HEK293 (cell line): ENCODE data around the gene ARMH4.

Experiments used
- CTCF ChIA-PET: fragments of 350-600 bp; formaldehyde crosslinking; extraction: SDS; loops from one replicate; lab custom pipeline; 2021; ENCODE audit warnings: antibody characterized with exemption; lab: Yijun Ruan, JAX
- POLR2A ChIA-PET: fragments of 300-600 bp; formaldehyde crosslinking; extraction: SDS; loops from one replicate; lab custom pipeline; 2020; ENCODE audit warnings: antibody characterized with exemption, inconsistent platforms; lab: Yijun Ruan, JAX
- H3K27ac ChIP-seq: fragments of 200-500 bp; sonication (Bioruptor generic); 2 replicates; pipeline ENCODE4 v1.5.1; 2014; ENCODE audit warnings: low read depth, low read length, control low read depth, inconsistent platforms; ENCODE audit errors: extremely low read depth
- H3K36me3 ChIP-seq, 2 experiments: fragments of 200-500 bp in 1 of 2; sonication (Bioruptor generic) in 1 of 2; 1 replicate in 1 of 2; 2 replicates in 1 of 2; pipeline ENCODE4 v1.5.1; 2014 to 2017; ENCODE audit warnings: inconsistent platforms in 2 of 2, low read length in 2 of 2; ENCODE audit not compliant: control insufficient read depth in 2 of 2, insufficient read depth in 1 of 2
- H3K4me1 ChIP-seq: fragments of 200-500 bp; sonication (Bioruptor generic); 2 replicates; pipeline ENCODE4 v1.5.1; 2014; ENCODE audit warnings: mild to moderate bottlenecking, low read length, inconsistent platforms; ENCODE audit not compliant: control insufficient read depth, insufficient read depth
- H3K4me3 ChIP-seq: 2 replicates; pipeline ENCODE4 v1.5.1; 2011; ENCODE audit warnings: low read depth, mild to moderate bottlenecking, control low read depth, low read length, moderate library complexity
- H3K9me3 ChIP-seq: fragments of 200-500 bp; sonication (Bioruptor generic); 2 replicates; pipeline ENCODE4 v1.5.1; 2014; ENCODE audit warnings: low read depth, low read length, inconsistent platforms; ENCODE audit not compliant: control insufficient read depth, insufficient read depth
- PRDM1 ChIP-seq: fragments of 450-650 bp; formaldehyde crosslinking; IDR thresholded peaks from 2 replicates; pipeline ENCODE4; 2016; ENCODE audit warnings: missing biosample characterization, missing genetic modification characterization
- SCRT2 ChIP-seq: fragments of 450-650 bp; formaldehyde crosslinking; IDR thresholded peaks from 2 replicates; pipeline ENCODE4 v1.5.1; 2016; ENCODE audit warnings: missing biosample characterization, missing genetic modification characterization
- SP2 ChIP-seq: fragments of 450-650 bp; formaldehyde crosslinking; IDR thresholded peaks from 2 replicates; pipeline ENCODE4 v1.5.1; 2016; ENCODE audit warnings: missing biosample characterization, missing genetic modification characterization
- SP3 ChIP-seq: fragments of 450-650 bp; formaldehyde crosslinking; IDR thresholded peaks from 2 replicates; pipeline ENCODE4 v1.5.1; 2016; ENCODE audit warnings: missing biosample characterization, missing genetic modification characterization
- SP7 ChIP-seq: fragments of 450-650 bp; formaldehyde crosslinking; IDR thresholded peaks from 2 replicates; pipeline ENCODE4 v1.5.1; 2016; ENCODE audit warnings: missing biosample characterization, missing genetic modification characterization
- ZBTB17 ChIP-seq: fragments of 450-650 bp; formaldehyde crosslinking; IDR thresholded peaks from 2 replicates; pipeline ENCODE4 v1.5.1; 2016; ENCODE audit warnings: missing biosample characterization, missing genetic modification characterization
- ZBTB8A ChIP-seq: fragments of 450-650 bp; formaldehyde crosslinking; IDR thresholded peaks from 2 replicates; pipeline ENCODE4 v1.5.1; 2016; ENCODE audit warnings: missing biosample characterization, missing genetic modification characterization
- ZEB2 ChIP-seq: fragments of 450-650 bp; formaldehyde crosslinking; IDR thresholded peaks from 2 replicates; pipeline ENCODE4 v1.5.1; 2016; ENCODE audit warnings: missing biosample characterization, missing genetic modification characterization
- ZNF174 ChIP-seq: fragments of 450-650 bp; formaldehyde crosslinking; IDR thresholded peaks from 2 replicates; pipeline ENCODE4 v1.5.0; 2017; ENCODE audit warnings: missing biosample characterization, mild to moderate bottlenecking, missing genetic modification characterization
- ZNF2 ChIP-seq: fragments of 450-650 bp; formaldehyde crosslinking; IDR thresholded peaks from 2 replicates; pipeline ENCODE4 v1.5.1; 2016; ENCODE audit warnings: missing biosample characterization, missing genetic modification characterization
- ZNF335 ChIP-seq: fragments of 450-650 bp; formaldehyde crosslinking; conservative IDR thresholded peaks from 2 replicates; pipeline ENCODE4 v1.5.1; 2016; ENCODE audit warnings: missing biosample characterization, missing genetic modification characterization
- ZNF366 ChIP-seq: fragments of 450-650 bp; formaldehyde crosslinking; conservative IDR thresholded peaks from 2 replicates; pipeline ENCODE4 v1.5.1; 2016; ENCODE audit warnings: missing biosample characterization, missing genetic modification characterization
- ZNF404 ChIP-seq: fragments of 450-650 bp; formaldehyde crosslinking; IDR thresholded peaks from 2 replicates; pipeline ENCODE4 v1.5.1; 2017; ENCODE audit warnings: missing biosample characterization, missing genetic modification characterization
- ZNF529 ChIP-seq: fragments of 450-650 bp; formaldehyde crosslinking; IDR thresholded peaks from 2 replicates; pipeline ENCODE4 v1.5.1; 2017; ENCODE audit warnings: missing genetic modification characterization, missing biosample characterization; ENCODE audit not compliant: insufficient replicate concordance
- ZNF837 ChIP-seq: fragments of 450-650 bp; formaldehyde crosslinking; IDR thresholded peaks from 2 replicates; pipeline ENCODE4 v1.5.1; 2016; ENCODE audit warnings: missing biosample characterization, missing genetic modification characterization
- ZNF843 ChIP-seq: fragments of 450-650 bp; formaldehyde crosslinking; IDR thresholded peaks from 2 replicates; pipeline ENCODE4 v1.5.1; 2016; ENCODE audit warnings: missing biosample characterization, missing genetic modification characterization
- ZXDB ChIP-seq: fragments of 450-650 bp; formaldehyde crosslinking; IDR thresholded peaks from 2 replicates; pipeline ENCODE4 v1.5.1; 2016; ENCODE audit warnings: missing biosample characterization, missing genetic modification characterization
- TF ChIP-seq, protein P1 (sequence below): fragments of 450-650 bp; formaldehyde crosslinking; IDR thresholded peaks from 2 replicates; pipeline ENCODE4 v1.5.1; 2016; ENCODE audit warnings: missing biosample characterization, missing genetic modification characterization
- TF ChIP-seq, protein P2 (sequence below): fragments of 450-650 bp; formaldehyde crosslinking; IDR thresholded peaks from 2 replicates; pipeline ENCODE4 v1.5.1; 2017; ENCODE audit warnings: missing biosample characterization, missing genetic modification characterization
- TF ChIP-seq, protein P3 (sequence below): fragments of 450-650 bp; formaldehyde crosslinking; IDR thresholded peaks from 2 replicates; pipeline ENCODE4 v1.5.1; 2016; ENCODE audit warnings: missing biosample characterization, missing genetic modification characterization
- TF ChIP-seq, protein P4 (sequence below): fragments of 450-650 bp; formaldehyde crosslinking; IDR thresholded peaks from 2 replicates; pipeline ENCODE4 v1.5.1; 2016; ENCODE audit warnings: missing biosample characterization, missing genetic modification characterization
- TF ChIP-seq, protein P5 (sequence below): fragments of 450-650 bp; formaldehyde crosslinking; IDR thresholded peaks from 2 replicates; pipeline ENCODE4 v1.5.1; 2016; ENCODE audit warnings: missing biosample characterization, missing genetic modification characterization, low read depth
- TF ChIP-seq, protein P6 (sequence below): fragments of 450-650 bp; formaldehyde crosslinking; IDR thresholded peaks from 2 replicates; pipeline ENCODE4 v1.5.1; 2016; ENCODE audit warnings: missing biosample characterization, missing genetic modification characterization

The ARMH4 gene

DNA sequence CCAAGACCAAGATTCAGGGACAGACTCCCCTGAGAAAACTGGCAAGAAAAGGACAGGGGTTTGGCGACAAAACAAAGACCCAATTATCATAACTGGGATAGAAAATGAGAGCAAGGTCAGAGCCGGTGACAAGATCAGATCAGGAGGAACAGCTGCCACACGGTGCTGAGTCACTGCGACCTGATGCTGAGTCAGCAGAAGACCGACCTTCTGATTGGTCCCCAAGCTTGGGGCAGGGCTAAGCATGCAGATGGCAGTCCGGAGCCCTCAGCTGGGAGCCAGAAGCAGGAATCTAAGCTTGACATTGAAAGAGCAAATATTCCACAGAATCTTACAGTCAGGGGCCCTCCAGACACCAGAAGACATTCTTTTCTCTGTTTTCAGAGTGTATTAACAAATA, 19.1 kb upstream of the ARMH4 start:
- CTCF ChIA-PET: interaction anchor here (0.6 kb wide), 1 partner anchor 287 kb away, joined by 4 read pairs; no protein-coding TSS in a partner anchor
- TF ChIP-seq PRDM1 (tag by site-specific recombination) (peak; percentile 71), ZBTB17 (tag by site-specific recombination) (peak; percentile 95), SCRT2 (tag by site-specific recombination) (no peak), ZNF335 (tag by site-specific recombination) (peak; percentile 14), SP2 (tag by site-specific recombination) (peak; percentile 40), SP7 (tag by site-specific recombination) (peak; percentile 42; the same call in 1 of the 2 replicates), SP3 (tag by site-specific recombination) (peak; percentile 38; the same call in 1 of the 2 replicates), ZNF529 (tag by site-specific recombination) (no peak), ZXDB (0 out of 2 replicates have a peak, but pooled peaks have one; percentile 22), ZNF366 (no peak), ZBTB8A (tag by site-specific recombination) (0 out of 2 replicates have a peak, but pooled peaks have one; percentile 39), ZNF2 (tag by site-specific recombination) (no peak), ZNF843 (tag by site-specific recombination) (no peak), ZNF837 (no peak), ZEB2 (tag by site-specific recombination) (0 out of 2 replicates have a peak, but pooled peaks have one; percentile 23), ZNF404 (tag by site-specific recombination) (no peak), ZNF174 (no peak)
- TF ChIP-seq, protein P1, sequence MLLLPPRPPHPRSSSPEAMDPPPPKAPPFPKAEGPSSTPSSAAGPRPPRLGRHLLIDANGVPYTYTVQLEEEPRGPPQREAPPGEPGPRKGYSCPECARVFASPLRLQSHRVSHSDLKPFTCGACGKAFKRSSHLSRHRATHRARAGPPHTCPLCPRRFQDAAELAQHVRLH (tag by site-specific recombination): no peak
- TF ChIP-seq, protein P2, sequence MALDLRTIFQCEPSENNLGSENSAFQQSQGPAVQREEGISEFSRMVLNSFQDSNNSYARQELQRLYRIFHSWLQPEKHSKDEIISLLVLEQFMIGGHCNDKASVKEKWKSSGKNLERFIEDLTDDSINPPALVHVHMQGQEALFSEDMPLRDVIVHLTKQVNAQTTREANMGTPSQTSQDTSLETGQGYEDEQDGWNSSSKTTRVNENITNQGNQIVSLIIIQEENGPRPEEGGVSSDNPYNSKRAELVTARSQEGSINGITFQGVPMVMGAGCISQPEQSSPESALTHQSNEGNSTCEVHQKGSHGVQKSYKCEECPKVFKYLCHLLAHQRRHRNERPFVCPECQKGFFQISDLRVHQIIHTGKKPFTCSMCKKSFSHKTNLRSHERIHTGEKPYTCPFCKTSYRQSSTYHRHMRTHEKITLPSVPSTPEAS (tag by site-specific recombination): no peak
- TF ChIP-seq, protein P3, sequence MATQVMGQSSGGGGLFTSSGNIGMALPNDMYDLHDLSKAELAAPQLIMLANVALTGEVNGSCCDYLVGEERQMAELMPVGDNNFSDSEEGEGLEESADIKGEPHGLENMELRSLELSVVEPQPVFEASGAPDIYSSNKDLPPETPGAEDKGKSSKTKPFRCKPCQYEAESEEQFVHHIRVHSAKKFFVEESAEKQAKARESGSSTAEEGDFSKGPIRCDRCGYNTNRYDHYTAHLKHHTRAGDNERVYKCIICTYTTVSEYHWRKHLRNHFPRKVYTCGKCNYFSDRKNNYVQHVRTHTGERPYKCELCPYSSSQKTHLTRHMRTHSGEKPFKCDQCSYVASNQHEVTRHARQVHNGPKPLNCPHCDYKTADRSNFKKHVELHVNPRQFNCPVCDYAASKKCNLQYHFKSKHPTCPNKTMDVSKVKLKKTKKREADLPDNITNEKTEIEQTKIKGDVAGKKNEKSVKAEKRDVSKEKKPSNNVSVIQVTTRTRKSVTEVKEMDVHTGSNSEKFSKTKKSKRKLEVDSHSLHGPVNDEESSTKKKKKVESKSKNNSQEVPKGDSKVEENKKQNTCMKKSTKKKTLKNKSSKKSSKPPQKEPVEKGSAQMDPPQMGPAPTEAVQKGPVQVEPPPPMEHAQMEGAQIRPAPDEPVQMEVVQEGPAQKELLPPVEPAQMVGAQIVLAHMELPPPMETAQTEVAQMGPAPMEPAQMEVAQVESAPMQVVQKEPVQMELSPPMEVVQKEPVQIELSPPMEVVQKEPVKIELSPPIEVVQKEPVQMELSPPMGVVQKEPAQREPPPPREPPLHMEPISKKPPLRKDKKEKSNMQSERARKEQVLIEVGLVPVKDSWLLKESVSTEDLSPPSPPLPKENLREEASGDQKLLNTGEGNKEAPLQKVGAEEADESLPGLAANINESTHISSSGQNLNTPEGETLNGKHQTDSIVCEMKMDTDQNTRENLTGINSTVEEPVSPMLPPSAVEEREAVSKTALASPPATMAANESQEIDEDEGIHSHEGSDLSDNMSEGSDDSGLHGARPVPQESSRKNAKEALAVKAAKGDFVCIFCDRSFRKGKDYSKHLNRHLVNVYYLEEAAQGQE: peak; percentile 49; the same call in 1 of the 2 replicates
- TF ChIP-seq, protein P4, sequence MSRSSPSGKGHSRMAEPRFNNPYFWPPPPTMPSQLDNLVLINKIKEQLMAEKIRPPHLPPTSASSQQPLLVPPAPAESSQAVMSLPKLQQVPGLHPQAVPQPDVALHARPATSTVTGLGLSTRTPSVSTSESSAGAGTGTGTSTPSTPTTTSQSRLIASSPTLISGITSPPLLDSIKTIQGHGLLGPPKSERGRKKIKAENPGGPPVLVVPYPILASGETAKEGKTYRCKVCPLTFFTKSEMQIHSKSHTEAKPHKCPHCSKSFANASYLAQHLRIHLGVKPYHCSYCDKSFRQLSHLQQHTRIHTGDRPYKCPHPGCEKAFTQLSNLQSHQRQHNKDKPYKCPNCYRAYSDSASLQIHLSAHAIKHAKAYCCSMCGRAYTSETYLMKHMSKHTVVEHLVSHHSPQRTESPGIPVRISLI: no peak
- TF ChIP-seq, protein P5, sequence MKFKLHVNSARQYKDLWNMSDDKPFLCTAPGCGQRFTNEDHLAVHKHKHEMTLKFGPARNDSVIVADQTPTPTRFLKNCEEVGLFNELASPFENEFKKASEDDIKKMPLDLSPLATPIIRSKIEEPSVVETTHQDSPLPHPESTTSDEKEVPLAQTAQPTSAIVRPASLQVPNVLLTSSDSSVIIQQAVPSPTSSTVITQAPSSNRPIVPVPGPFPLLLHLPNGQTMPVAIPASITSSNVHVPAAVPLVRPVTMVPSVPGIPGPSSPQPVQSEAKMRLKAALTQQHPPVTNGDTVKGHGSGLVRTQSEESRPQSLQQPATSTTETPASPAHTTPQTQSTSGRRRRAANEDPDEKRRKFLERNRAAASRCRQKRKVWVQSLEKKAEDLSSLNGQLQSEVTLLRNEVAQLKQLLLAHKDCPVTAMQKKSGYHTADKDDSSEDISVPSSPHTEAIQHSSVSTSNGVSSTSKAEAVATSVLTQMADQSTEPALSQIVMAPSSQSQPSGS: no peak
- TF ChIP-seq, protein P6, sequence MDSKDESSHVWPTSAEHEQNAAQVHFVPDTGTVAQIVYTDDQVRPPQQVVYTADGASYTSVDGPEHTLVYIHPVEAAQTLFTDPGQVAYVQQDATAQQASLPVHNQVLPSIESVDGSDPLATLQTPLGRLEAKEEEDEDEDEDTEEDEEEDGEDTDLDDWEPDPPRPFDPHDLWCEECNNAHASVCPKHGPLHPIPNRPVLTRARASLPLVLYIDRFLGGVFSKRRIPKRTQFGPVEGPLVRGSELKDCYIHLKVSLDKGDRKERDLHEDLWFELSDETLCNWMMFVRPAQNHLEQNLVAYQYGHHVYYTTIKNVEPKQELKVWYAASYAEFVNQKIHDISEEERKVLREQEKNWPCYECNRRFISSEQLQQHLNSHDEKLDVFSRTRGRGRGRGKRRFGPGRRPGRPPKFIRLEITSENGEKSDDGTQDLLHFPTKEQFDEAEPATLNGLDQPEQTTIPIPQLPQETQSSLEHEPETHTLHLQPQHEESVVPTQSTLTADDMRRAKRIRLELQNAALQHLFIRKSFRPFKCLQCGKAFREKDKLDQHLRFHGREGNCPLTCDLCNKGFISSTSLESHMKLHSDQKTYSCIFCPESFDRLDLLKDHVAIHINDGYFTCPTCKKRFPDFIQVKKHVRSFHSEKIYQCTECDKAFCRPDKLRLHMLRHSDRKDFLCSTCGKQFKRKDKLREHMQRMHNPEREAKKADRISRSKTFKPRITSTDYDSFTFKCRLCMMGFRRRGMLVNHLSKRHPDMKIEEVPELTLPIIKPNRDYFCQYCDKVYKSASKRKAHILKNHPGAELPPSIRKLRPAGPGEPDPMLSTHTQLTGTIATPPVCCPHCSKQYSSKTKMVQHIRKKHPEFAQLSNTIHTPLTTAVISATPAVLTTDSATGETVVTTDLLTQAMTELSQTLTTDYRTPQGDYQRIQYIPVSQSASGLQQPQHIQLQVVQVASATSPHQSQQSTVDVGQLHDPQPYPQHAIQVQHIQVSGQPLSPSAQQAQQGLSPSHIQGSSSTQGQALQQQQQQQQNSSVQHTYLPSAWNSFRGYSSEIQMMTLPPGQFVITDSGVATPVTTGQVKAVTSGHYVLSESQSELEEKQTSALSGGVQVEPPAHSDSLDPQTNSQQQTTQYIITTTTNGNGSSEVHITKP (tag by site-specific recombination): peak; percentile 25; the same call in 1 of the 2 replicates
- TF ChIP-seq, all 188 proteins: peak for 11
- Histone ChIP-seq H3K4me1 (no peaks in the 10 kb centered on the region), H3K36me3 (no peaks in the 10 kb centered on the region), H3K4me3 (no peak overlapping the region), H3K27ac (no peak overlapping the region), H3K9me3 (no peaks in the 10 kb centered on the region)
- POLR2A ChIA-PET: interaction anchor here (0.5 to 1.0 kb wide), 2 partner anchors 24 to 30 kb away, joined by 3 read pairs; no protein-coding TSS in a partner anchor
